AG04450 (cell line): ENCODE results near the gene FAHD2A. TPM values are rescaled to one million over a fixed set of nuclear protein-coding genes. Genes with fewer than 3 reads are reported as not detected.

Experiments used
- CTCF ChIA-PET: fragments of 300-600, 350-600 bp; formaldehyde crosslinking; extraction: SDS; loops from one replicate; lab custom pipeline; 2022; ENCODE audit warnings: antibody characterized with exemption, inconsistent platforms; lab: Charles Lee
- POLR2A ChIA-PET: fragments of 350-600 bp; formaldehyde crosslinking; extraction: SDS; loops from one replicate; lab custom pipeline; 2021; ENCODE audit warnings: antibody characterized with exemption, inconsistent platforms; lab: Yijun Ruan, JAX
- DNase-seq: peaks from one replicate; pipeline ENCODE4 v3.0.0-alpha.2; 2011; ENCODE audit warnings: low read depth, low spot score
- H3K27ac ChIP-seq: one replicate; pipeline ENCODE4 v1.5.1; 2012; ENCODE audit warnings: low read depth, low read length, control low read depth
- H3K27me3 ChIP-seq: one replicate; pipeline ENCODE4 v1.6.0; 2012; ENCODE audit warnings: low read length; ENCODE audit not compliant: control insufficient read depth, insufficient read depth
- H3K4me3 ChIP-seq: 2 replicates; pipeline ENCODE4 v1.5.1; 2011; ENCODE audit warnings: mild to moderate bottlenecking, low read depth, low read length, control low read depth
- H3K9me3 ChIP-seq: 2 replicates; pipeline ENCODE4 v1.5.1; 2012; ENCODE audit warnings: low read length; ENCODE audit not compliant: control insufficient read depth, insufficient read depth
- polyA minus RNA-seq: library from RNA; depleted of rRNA, polyadenylated mRNA; stranded (reverse); fragments of >200 nt; gene quantifications from 2 replicates; pipeline ENCODE4 v1.2.3, GENCODE V29; 2011; rRNA and poly(A)+ RNA removed
- polyA plus RNA-seq: library from polyadenylated mRNA; depleted of rRNA; stranded (reverse); fragments of >200 nt; gene quantifications from 2 replicates; pipeline ENCODE4 v1.2.3, GENCODE V29; 2011; rRNA removed
- TF ChIP-seq, protein P1 (sequence below): IDR thresholded peaks from 2 replicates; pipeline ENCODE4 v1.5.1; 2011; ENCODE audit warnings: low read depth, low read length, control low read depth, inconsistent platforms

The FAHD2A gene
- polyA plus RNA-seq (24.9 and 30.9 TPM in 2 replicates), polyA minus RNA-seq (25.2 and 30.9 TPM in 2 replicates)

GRCh38 chr2:95402370-95403203 is at the start of gene FAHD2A:
Gene FAHD2A, plus strand, starts transcription at chr2:95402708. Its CDS starts 2,851 bp downstream, at chr2:95405559.
- H3K27me3 ChIP-seq = no peaks in the 10 kb centered on the region

GRCh38 chr2:95353055-95353575 is 49.4 kb upstream of the FAHD2A start:
- Histone ChIP-seq H3K9me3 (peaks cover 6% of the 10 kb centered on the region; the same call in 1 of the 2 replicates), H3K27me3 (peaks cover 10% of the 10 kb centered on the region), H3K4me3 (no peak overlapping the region), H3K27ac (no peak overlapping the region)
- TF ChIP-seq, protein P1, sequence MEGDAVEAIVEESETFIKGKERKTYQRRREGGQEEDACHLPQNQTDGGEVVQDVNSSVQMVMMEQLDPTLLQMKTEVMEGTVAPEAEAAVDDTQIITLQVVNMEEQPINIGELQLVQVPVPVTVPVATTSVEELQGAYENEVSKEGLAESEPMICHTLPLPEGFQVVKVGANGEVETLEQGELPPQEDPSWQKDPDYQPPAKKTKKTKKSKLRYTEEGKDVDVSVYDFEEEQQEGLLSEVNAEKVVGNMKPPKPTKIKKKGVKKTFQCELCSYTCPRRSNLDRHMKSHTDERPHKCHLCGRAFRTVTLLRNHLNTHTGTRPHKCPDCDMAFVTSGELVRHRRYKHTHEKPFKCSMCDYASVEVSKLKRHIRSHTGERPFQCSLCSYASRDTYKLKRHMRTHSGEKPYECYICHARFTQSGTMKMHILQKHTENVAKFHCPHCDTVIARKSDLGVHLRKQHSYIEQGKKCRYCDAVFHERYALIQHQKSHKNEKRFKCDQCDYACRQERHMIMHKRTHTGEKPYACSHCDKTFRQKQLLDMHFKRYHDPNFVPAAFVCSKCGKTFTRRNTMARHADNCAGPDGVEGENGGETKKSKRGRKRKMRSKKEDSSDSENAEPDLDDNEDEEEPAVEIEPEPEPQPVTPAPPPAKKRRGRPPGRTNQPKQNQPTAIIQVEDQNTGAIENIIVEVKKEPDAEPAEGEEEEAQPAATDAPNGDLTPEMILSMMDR = no peak
- CTCF ChIA-PET = interaction anchor here (0.6 kb wide), 1 partner anchor 34 kb away, joined by 5 read pairs; no protein-coding TSS in a partner anchor
- DNase-seq = no peak
- POLR2A ChIA-PET = no interaction called here

More at GRCh38 chr2:95402370-95403203, at the start of gene FAHD2A:
- POLR2A ChIA-PET = no interaction called here
- peak; percentile 52 for DNase-seq
- peak within 1 kb of the TSS; percentile 65 for H3K27ac ChIP-seq
- TF ChIP-seq, protein P1 = no peak
- CTCF ChIA-PET = interaction anchor here (0.9 to 4.1 kb wide), 8 partner anchors 8 to 326 kb away, joined by 3 to 45 read pairs (median 5); no protein-coding TSS in a partner anchor
- H3K9me3 ChIP-seq = peaks cover 3% of the 10 kb centered on the region; the same call in 1 of the 2 replicates
- peak within 1 kb of the TSS; percentile 97 for H3K4me3 ChIP-seq

- H3K4me3 ChIP-seq = no peak overlapping the region
- ChIA-PET POLR2A (no interaction called here), CTCF (interaction anchor here (0.6 kb wide), 1 partner anchor 34 kb away, joined by 5 read pairs; no protein-coding TSS in a partner anchor)
- no peak overlapping the region for H3K27ac ChIP-seq
- TF ChIP-seq, protein P1 = no peak
- peaks cover 6% of the 10 kb centered on the region; the same call in 1 of the 2 replicates for H3K9me3 ChIP-seq
- H3K27me3 ChIP-seq = peaks cover 5% of the 10 kb centered on the region
- no peak for DNase-seq
These were observed 48.7 kb upstream of the FAHD2A start for GRCh38 chr2:95353613-95354468.

- ChIA-PET POLR2A (no interaction called here), CTCF (no interaction called here)
- TF ChIP-seq, protein P1 = no peak
- DNase-seq = no peak
- Histone ChIP-seq H3K27me3 (peaks cover under 1% of the 10 kb centered on the region), H3K27ac (no peak overlapping the region), H3K4me3 (no peak overlapping the region), H3K9me3 (peaks cover 6% of the 10 kb centered on the region; the same call in 1 of the 2 replicates)
These were observed 48.0 kb upstream of the FAHD2A start for GRCh38 chr2:95354469-95354901.
